ENCODE measurements around the gene RNF111. TPM values are rescaled to one million over a fixed set of nuclear protein-coding genes. Genes with fewer than 3 reads are reported as not detected.
A peak's percentile ranks its signal among the peaks of the same experiment; 100 is the strongest.

The RNF111 gene
- total and polyA plus RNA-seq, 2 of the 13 experiments (the other 11 are each of a cell fraction or from before 2014, with no cell fraction given): 12.1 to 23.1 TPM

GRCh38 chr15:59104912-59105732 is 117.7 kb downstream of the RNF111 start, which contains the start of gene CCNB2 (continued):
- peak; percentile 55; the same call in 1 of the 2 replicates for TF ChIP-seq ATF2 (CRISPR knock-in tag; IDR thresholded peaks at IDR 0.05)
- peak; percentile 92 for TF ChIP-seq ZNF274 (CRISPR knock-in tag; IDR thresholded peaks at IDR 0.05)
- no peak for TF ChIP-seq AGO1 (IDR thresholded peaks at IDR 0.05; ENCODE audit: low read depth, low read length, poor library complexity, severe bottlenecking)
- 0 out of 2 replicates have a peak, but pooled peaks have one; percentile 18 for TF ChIP-seq SNAPC5 (CRISPR knock-in tag; IDR thresholded peaks at IDR 0.05; ENCODE audit: borderline replicate concordance)
- no peak for TF ChIP-seq NFE2L2 (IDR thresholded peaks at IDR 0.05; ENCODE audit: low read length)
- peak; percentile 89 for TF ChIP-seq ZMYM4 (CRISPR knock-in tag; IDR thresholded peaks at IDR 0.05)
- TF ChIP-seq TGIF2 (CRISPR knock-in tag; IDR thresholded peaks at IDR 0.05): peak; percentile 92
- TF ChIP-seq MBD4 (IDR thresholded peaks at IDR 0.05; ENCODE audit: borderline replicate concordance, low read length): no peak
- TF ChIP-seq ZNF558 (CRISPR knock-in tag; IDR thresholded peaks at IDR 0.05; ENCODE audit: borderline replicate concordance): peak; percentile 74; the same call in 1 of the 2 replicates
- TF ChIP-seq PBX2 (CRISPR knock-in tag; IDR thresholded peaks at IDR 0.05): 0 out of 2 replicates have a peak, but pooled peaks have one; percentile 38
- TF ChIP-seq PRDM15 (CRISPR knock-in tag; IDR thresholded peaks at IDR 0.05): no peak; the same call in 1 of the 2 replicates
- TF ChIP-seq PRDM10 (CRISPR knock-in tag; IDR thresholded peaks at IDR 0.05; ENCODE audit: low read depth): no peak
- TF ChIP-seq PHB2 (IDR thresholded peaks at IDR 0.05; ENCODE audit: partially characterized antibody): no peak
- peak; percentile 61; the same call in 1 of the 2 replicates for TF ChIP-seq ARHGAP35 (CRISPR knock-in tag; IDR thresholded peaks at IDR 0.05; ENCODE audit: borderline replicate concordance)
- TF ChIP-seq BHLHE40 (IDR thresholded peaks at IDR 0.05; ENCODE audit: low read length): peak; percentile 66
- 0 out of 2 replicates have a peak, but pooled peaks have one; percentile 72 for TF ChIP-seq ZBTB42 (CRISPR knock-in tag; IDR thresholded peaks at IDR 0.05)
- no peak for TF ChIP-seq SCMH1 (CRISPR knock-in tag; IDR thresholded peaks at IDR 0.05; ENCODE audit: borderline replicate concordance)
- TF ChIP-seq HNRNPLL (IDR thresholded peaks at IDR 0.05; ENCODE audit: low read depth, low read length, poor library complexity, severe bottlenecking): peak; percentile 72
